IMR-90 (cell line): Measurements from ENCODE around the gene FOXD4L1.
"Not testable (repeated sequence)": the region's sequence is repeated elsewhere in the genome, so short reads cannot be mapped to it uniquely, and the experiment has no call there.

Experiments used
- BHLHE40 ChIP-seq: fragments of 150-350 bp; IDR thresholded peaks from 2 replicates; pipeline ENCODE4 v1.6.1; 2016; ENCODE audit warnings: mild to moderate bottlenecking, low read depth, low read length
- CEBPB ChIP-seq: IDR thresholded peaks from 2 replicates; pipeline ENCODE4 v1.6.1; 2012; ENCODE audit warnings: low read depth, low read length, improper control_type of control experiment
- FOS ChIP-seq: fragments of 150-350 bp; IDR thresholded peaks from 2 replicates; pipeline ENCODE4 v1.6.1; 2016; ENCODE audit warnings: low read depth, low read length
- MAZ ChIP-seq: IDR thresholded peaks from 2 replicates; pipeline ENCODE4 v1.6.1; 2012; ENCODE audit warnings: low read depth, mild to moderate bottlenecking, low read length, improper control_type of control experiment, moderate library complexity, borderline replicate concordance
- MXI1 ChIP-seq: IDR thresholded peaks from 2 replicates; pipeline ENCODE4 v1.6.1; 2012; ENCODE audit warnings: low read depth, mild to moderate bottlenecking, low read length, moderate library complexity, borderline replicate concordance
- POLR2A ChIP-seq: IDR thresholded peaks from 2 replicates; pipeline ENCODE4 v1.6.1; 2012; ENCODE audit warnings: mild to moderate bottlenecking, low read depth, low read length
- RCOR1 ChIP-seq: IDR thresholded peaks from 2 replicates; pipeline ENCODE4 v1.6.1; 2012; ENCODE audit warnings: mild to moderate bottlenecking, low read length, improper control_type of control experiment; ENCODE audit not compliant: insufficient replicate concordance
- RFX5 ChIP-seq: IDR thresholded peaks from 2 replicates; pipeline ENCODE4 v1.8.0; 2012; ENCODE audit warnings: low read depth, mild to moderate bottlenecking, low read length, moderate library complexity
- SMC3 ChIP-seq: fragments of 150-350 bp; IDR thresholded peaks from 2 replicates; pipeline ENCODE4 v1.6.1; 2016; ENCODE audit warnings: low read depth, mild to moderate bottlenecking, antibody characterized with exemption, low read length, moderate library complexity
- TF ChIP-seq, protein P1 (sequence below): conservative IDR thresholded peaks from 2 replicates; pipeline ENCODE4 v1.5.1; 2012; ENCODE audit warnings: mild to moderate bottlenecking, low read depth, low read length, improper control_type of control experiment
- TF ChIP-seq, protein P2 (sequence below): fragments of 150-350 bp; IDR thresholded peaks from 2 replicates; pipeline ENCODE4 v1.6.1; 2017; ENCODE audit warnings: mild to moderate bottlenecking, antibody characterized with exemption, low read length, low read depth

DNA sequence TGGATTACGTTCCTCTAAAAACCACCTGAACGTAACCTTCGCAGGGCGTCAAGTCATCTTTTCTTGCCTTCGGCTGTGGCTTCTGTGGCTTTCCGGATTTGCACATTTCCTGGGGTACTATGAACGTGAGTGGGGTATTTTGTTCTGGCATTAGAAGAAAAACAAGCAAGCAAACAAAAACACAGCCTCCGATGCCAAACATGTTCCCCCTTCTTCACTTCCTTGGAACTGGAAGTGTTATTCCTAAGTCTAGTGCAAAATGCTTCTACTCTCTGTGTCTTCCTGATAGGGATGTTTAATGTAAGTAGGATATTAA, 2.2 kb downstream of the FOXD4L1 start:
- not testable (repeated sequence) for TF ChIP-seq POLR2A, MXI1, CEBPB, RFX5, SMC3, MAZ, FOS, BHLHE40, RCOR1
- TF ChIP-seq, protein P1, sequence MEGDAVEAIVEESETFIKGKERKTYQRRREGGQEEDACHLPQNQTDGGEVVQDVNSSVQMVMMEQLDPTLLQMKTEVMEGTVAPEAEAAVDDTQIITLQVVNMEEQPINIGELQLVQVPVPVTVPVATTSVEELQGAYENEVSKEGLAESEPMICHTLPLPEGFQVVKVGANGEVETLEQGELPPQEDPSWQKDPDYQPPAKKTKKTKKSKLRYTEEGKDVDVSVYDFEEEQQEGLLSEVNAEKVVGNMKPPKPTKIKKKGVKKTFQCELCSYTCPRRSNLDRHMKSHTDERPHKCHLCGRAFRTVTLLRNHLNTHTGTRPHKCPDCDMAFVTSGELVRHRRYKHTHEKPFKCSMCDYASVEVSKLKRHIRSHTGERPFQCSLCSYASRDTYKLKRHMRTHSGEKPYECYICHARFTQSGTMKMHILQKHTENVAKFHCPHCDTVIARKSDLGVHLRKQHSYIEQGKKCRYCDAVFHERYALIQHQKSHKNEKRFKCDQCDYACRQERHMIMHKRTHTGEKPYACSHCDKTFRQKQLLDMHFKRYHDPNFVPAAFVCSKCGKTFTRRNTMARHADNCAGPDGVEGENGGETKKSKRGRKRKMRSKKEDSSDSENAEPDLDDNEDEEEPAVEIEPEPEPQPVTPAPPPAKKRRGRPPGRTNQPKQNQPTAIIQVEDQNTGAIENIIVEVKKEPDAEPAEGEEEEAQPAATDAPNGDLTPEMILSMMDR, result not testable (repeated sequence)
- TF ChIP-seq, protein P2, sequence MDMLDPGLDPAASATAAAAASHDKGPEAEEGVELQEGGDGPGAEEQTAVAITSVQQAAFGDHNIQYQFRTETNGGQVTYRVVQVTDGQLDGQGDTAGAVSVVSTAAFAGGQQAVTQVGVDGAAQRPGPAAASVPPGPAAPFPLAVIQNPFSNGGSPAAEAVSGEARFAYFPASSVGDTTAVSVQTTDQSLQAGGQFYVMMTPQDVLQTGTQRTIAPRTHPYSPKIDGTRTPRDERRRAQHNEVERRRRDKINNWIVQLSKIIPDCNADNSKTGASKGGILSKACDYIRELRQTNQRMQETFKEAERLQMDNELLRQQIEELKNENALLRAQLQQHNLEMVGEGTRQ, result not testable (repeated sequence)
